ENCODE results near the gene IGF2BP2.
A peak's percentile ranks its signal among the peaks of the same experiment; 100 is the strongest.
"Not testable (repeated sequence)": the region's sequence is repeated elsewhere in the genome, so short reads cannot be mapped to it uniquely, and the experiment has no call there.

The IGF2BP2 gene

DNA sequence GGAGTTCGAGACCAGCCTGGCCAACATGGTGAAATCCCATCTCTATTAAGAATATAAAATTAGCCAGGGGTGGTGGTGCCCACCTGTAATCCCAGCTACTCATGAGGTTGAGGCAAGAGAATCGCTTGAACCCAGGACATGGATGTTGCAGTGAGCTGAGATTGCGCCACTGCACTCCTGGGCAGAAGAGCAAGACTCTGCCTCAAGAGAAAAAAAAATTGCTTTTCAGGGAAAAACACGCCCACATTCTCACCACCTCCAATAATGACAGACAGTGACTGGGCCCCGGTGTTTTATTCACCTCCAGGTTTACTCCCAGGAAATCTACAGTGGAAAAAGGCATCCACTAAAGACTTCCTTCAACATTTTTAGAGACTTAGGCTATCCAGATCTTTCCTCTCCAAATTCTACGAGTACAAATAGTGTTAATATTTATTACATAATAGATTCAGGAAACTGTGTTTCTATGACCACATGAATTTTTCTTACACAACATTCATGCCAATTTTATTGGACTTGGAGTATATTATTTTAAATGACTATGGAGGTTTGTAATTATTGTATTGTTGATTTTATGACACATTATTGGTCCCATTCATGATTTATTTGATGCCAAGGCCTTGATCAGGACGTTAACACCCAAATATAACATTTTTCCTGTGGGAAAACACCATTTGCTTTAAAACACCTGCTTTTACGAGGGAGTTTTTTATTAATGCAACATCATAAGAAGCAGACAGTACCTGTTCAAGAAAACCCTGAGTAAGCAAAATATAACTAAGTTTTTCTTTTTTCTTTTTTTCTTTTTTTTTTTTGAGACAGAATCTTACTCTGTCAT, 26.6 kb downstream of the IGF2BP2 start:
- no peak for DNase-seq

DNA sequence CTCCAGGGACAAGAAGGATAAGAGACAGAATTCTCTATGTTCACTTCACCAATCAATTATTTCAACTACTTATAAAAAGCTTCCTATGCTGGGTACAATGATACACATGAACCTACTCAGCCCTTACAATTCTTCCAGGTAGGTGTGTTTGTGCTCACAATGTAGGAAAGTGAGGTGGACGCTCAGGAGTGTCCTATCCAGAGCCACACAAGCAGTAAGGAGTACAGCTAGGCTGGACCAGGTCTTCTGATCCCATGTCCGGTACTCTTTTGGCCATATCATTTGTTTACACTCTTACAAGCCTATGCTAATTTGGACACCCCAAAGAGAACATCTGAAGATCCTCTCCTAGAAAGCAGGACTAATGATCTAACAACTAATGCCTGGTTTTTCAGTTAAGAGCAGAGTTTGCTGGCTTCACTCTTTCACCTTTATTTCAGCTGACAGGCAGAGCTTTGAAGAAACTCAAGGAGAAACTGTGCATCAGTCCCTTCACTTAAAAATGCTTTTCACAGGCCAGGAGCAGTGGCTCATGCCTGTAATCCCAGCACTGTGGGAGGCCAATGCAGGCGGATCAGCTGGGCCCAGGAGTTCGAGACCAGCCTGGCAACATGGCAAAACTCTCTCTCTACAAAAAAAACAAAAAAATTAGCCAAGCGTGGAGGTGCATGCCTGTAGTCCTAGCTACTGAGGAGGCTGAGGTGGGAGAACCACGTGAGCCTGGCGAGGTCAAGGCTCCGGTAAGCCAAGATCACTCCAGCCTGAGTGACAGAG, 27.5 kb downstream of the IGF2BP2 start:
- no peak for DNase-seq

DNA sequence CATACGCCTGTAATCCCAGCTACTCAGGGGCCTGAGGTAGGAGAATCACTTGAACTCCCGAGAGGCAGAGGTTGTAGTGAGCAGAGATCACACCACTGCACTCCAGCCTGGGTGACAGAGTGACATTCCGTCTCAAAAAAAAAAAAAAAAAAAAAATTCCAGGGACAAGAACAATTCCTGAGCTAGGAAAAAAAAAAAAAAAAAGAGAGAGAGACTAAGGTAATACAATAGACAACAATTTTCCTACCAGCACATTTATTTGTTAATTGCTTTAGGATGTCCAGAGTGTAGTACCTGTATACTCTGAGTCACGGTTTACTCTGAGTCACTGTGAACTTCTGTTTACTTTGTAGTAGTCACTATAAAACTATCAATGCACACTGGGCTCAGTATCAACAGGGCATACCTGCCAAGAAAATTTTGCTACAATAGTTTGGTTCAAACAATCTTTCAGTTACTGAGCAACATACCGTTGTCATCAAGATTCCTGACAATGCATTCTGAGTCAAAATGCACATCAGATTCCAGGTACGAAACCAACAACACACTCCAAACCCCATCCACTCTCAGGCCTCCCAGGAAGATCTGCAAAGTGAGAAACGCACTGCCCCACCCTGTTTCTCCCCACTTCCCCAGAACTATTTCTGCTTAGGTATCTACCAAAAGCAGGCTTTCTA, 28.3 kb downstream of the IGF2BP2 start:
- DNase-seq: no peak

- no peak for DNase-seq
Observed at GRCh38 chr3:185793381-185793780, 31.5 kb downstream of the IGF2BP2 start.

- DNase-seq: no peak
Observed at GRCh38 chr3:185792955-185793354, 31.9 kb downstream of the IGF2BP2 start.

GRCh38 chr3:185789891-185790830, 34.7 kb downstream of the IGF2BP2 start:
- no peak for DNase-seq

GRCh38 chr3:185789134-185789533, 35.7 kb downstream of the IGF2BP2 start:
- DNase-seq: no peak

- no peak for DNase-seq
Observed at GRCh38 chr3:185788292-185788691, 36.5 kb downstream of the IGF2BP2 start.

DNA sequence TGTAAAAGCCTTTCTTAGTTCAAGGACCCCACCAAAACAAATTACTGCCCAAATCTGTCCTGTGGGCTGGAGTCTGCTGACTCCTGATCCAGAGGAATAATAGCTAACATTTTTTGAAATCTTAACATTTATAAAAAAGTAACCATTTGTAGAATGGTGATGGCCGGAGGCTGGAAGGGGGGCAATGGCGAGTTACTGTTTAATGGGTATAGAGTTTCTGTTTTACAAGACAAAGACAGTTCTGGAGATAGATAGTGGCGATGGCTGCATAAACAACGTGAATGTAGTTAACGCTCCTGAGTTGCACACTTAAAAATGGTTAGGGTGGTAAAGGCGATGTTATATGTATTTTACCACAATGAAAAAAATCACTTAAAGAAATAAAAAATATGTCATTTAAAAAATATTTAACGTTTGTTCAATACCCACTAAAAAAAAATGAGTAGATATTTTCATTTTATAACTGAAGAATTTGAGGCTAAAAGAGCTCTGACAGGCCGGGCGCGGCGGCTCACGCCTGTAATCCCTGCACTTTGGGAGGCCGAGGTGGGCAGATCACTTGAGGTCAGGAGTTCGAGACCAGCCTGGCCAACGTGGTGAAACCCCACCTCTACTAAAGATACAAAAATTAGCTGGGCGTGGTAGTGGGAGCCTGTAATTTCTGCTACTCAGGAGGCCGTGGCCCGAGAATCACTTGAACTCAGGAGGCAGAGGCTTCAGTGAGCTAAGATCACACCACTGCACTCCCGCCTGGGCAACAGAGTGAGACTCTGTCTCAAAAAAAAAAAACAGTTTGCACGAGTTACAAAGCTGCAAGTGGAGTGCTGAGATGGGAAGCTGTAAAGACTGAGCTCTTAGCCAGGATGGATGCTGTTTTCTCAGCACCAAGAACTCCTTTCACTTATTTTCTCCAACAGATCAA, 37.6 kb downstream of the IGF2BP2 start:
- no peak for DNase-seq

- DNase-seq: not testable (repeated sequence)
Observed at GRCh38 chr3:185786258-185786657, 38.6 kb downstream of the IGF2BP2 start.

DNA sequence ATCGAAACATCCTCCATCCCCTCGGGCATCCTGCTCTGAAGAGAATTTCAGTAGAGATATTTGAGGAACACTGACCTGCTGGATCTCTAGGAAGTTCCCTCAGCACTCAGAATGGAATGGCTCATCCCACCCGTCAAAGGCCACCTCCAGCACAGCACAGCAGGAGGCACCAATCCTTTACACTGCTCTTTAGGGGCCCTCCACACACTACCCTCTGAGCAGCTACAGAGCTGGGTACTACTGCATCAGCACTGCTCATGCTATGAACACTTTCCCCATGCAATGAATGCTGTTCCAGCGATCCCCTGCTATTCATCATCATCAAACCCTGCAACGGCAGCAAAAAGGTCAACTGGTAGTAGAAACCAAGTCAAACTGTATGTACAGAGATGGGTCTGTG, 40.5 kb downstream of the IGF2BP2 start:
- DNase-seq: no peak

GRCh38 chr3:185781759-185782158, 43.1 kb downstream of the IGF2BP2 start:
- DNase-seq: no peak

GRCh38 chr3:185779461-185779860, 45.4 kb downstream of the IGF2BP2 start:
- DNase-seq: no peak

DNA sequence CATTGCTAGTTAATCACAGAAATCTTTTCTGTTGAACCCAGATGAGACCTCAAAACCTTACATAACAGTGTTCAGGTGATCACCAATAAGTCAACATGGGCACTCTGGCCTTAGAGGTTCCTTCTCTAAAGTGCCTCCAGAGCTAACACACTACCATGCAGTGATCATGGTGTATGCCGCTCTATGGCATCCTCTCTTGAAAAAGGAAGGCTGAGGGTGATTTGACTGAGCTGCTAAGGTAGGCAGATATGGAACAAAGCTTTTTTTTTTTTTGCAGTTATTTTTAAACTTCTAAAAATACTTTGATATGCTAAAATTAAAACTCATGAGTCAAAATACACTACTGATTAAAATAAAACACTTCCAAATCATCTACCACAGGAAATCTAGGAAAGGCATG, 46.0 kb downstream of the IGF2BP2 start:
- DNase-seq: no peak

DNA sequence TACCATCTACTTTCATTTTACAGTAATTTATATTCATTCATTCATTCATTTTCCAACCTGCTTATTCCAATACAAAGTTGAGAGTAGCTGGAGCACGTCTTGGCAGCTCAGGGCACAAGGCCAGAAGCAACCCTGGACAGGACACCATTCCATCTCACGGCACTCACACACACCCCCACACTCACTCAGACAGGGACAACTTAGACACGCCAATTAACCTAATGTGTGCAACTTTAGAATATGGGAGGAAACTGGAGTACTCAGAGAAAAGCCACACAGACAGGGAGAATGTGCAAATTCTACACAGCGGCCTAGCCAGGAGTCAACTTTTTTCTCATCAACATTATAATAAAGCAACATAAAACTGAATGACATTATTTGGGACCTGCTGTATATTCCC, 46.7 kb downstream of the IGF2BP2 start:
- no peak for DNase-seq

DNA sequence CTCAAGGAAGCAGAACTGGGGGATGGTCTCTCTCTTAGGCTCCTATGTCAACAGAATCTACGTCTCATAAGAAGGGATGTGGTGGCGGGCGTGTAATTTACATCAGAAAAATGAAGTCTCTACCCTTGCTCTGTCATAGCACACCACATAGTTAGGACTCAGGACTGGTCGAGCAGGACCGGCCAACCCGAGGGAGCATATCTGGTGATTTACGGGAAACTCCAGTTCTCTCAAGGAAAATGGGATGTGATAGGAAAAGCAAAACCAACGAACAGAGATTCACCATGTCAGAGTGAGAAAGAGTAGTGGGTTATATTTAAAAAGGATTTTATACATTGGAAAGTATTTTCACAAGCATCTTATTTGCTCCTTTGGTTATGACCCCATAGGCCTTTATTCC, 54.7 kb downstream of the IGF2BP2 start:
- no peak for DNase-seq

GRCh38 chr3:185768578-185768982, 56.3 kb downstream of the IGF2BP2 start:
- DNase-seq: peak; percentile 10

- no peak for DNase-seq
Observed at GRCh38 chr3:185767002-185767688, 57.7 kb downstream of the IGF2BP2 start.

GRCh38 chr3:185766329-185767001, 58.4 kb downstream of the IGF2BP2 start:
- DNase-seq: no peak

GRCh38 chr3:185764980-185765370, 59.9 kb downstream of the IGF2BP2 start:
- DNase-seq: no peak
